HG03060 (cell line): ENCODE measurements around the gene COBLL1.

Experiments used
- ATAC-seq: cut with Tn5 transposase; IDR thresholded peaks from one replicate; pipeline ENCODE4 v1.9.1; 2021; ENCODE audit warnings: low read depth, moderate number of reproducible peaks; ENCODE audit not compliant: unreplicated experiment

COBLL1 gene

GRCh38 chr2:164794016-164794415 lies 47.6 kb downstream of the COBLL1 start:
- ATAC-seq, result no peak

GRCh38 chr2:164793529-164793928 lies 48.1 kb downstream of the COBLL1 start:
- no peak for ATAC-seq

- ATAC-seq, result no peak
These were observed 49.1 kb downstream of the COBLL1 start for GRCh38 chr2:164792316-164793170.

GRCh38 chr2:164789968-164790367 lies 51.7 kb downstream of the COBLL1 start:
- ATAC-seq, result no peak

GRCh38 chr2:164786787-164787186 lies 54.8 kb downstream of the COBLL1 start:
- no peak for ATAC-seq

- no peak for ATAC-seq
These were observed 56.2 kb downstream of the COBLL1 start for GRCh38 chr2:164785457-164785856.

GRCh38 chr2:164784376-164784775 lies 57.2 kb downstream of the COBLL1 start:
- ATAC-seq, result no peak

- ATAC-seq, result no peak
These were observed 59.3 kb downstream of the COBLL1 start for GRCh38 chr2:164782323-164782722.

GRCh38 chr2:164781394-164781793 lies 60.2 kb downstream of the COBLL1 start:
- no peak for ATAC-seq

GRCh38 chr2:164780611-164781178 lies 60.9 kb downstream of the COBLL1 start:
- ATAC-seq, result no peak

- no peak for ATAC-seq
These were observed 62.1 kb downstream of the COBLL1 start for GRCh38 chr2:164779383-164780057.

GRCh38 chr2:164778723-164779122 lies 62.9 kb downstream of the COBLL1 start:
- no peak for ATAC-seq

- ATAC-seq, result no peak
These were observed 63.7 kb downstream of the COBLL1 start for GRCh38 chr2:164777847-164778461.

- no peak for ATAC-seq
These were observed 68.0 kb downstream of the COBLL1 start for GRCh38 chr2:164773635-164774034.

- no peak for ATAC-seq
These were observed 68.5 kb downstream of the COBLL1 start for GRCh38 chr2:164773091-164773490.

- no peak for ATAC-seq
These were observed 69.7 kb downstream of the COBLL1 start for GRCh38 chr2:164771897-164772296.

- no peak for ATAC-seq
These were observed 71.2 kb downstream of the COBLL1 start for GRCh38 chr2:164770421-164770916.

GRCh38 chr2:164766954-164767320 lies 74.7 kb downstream of the COBLL1 start:
- ATAC-seq, result no peak

- no peak for ATAC-seq
These were observed 75.2 kb downstream of the COBLL1 start for GRCh38 chr2:164766216-164766953.

- no peak for ATAC-seq
These were observed 76.6 kb downstream of the COBLL1 start for GRCh38 chr2:164764996-164765395.
